GM13976 (cell line): ENCODE measurements around the gene TPD52L1.

Source experiments
- DNase-seq: peaks from one replicate; pipeline ENCODE4 v3.0.0; 2012; ENCODE audit warnings: low spot score
- CTCF ChIP-seq: IDR thresholded peaks from 2 replicates; pipeline ENCODE4 v1.5.1; 2012; ENCODE audit warnings: borderline replicate concordance, mild to moderate bottlenecking; ENCODE audit not compliant: insufficient read depth; ENCODE audit errors: extremely low read depth, missing control alignments, control extremely low read depth
- in situ Hi-C: fragments of 300-500 bp; cut with MboI; formaldehyde crosslinking; loops from one replicate; pipeline ENCODE4 v1.12.0; 2022; ENCODE audit warnings: low sequenced_read_pairs, mixed read lengths, inconsistent platforms; ENCODE audit not compliant: unreplicated experiment

The TPD52L1 gene

GRCh38 chr6:125246566-125246965, 93.0 kb downstream of the TPD52L1 start:
- no peak for DNase-seq
- in situ Hi-C loops, result no loop called here
- no peak for TF ChIP-seq CTCF

- in situ Hi-C loops, result no loop called here
- no peak for DNase-seq
- TF ChIP-seq CTCF, result no peak
These were observed 94.6 kb downstream of the TPD52L1 start for GRCh38 chr6:125248136-125248535.

- DNase-seq, result no peak
- TF ChIP-seq CTCF, result no peak
- in situ Hi-C loops, result no loop called here
These were observed 96.9 kb downstream of the TPD52L1 start for GRCh38 chr6:125250511-125250910.

GRCh38 chr6:125251516-125252220, 98.1 kb downstream of the TPD52L1 start:
- in situ Hi-C loops, result no loop called here

GRCh38 chr6:125252891-125253290, 99.3 kb downstream of the TPD52L1 start:
- TF ChIP-seq CTCF, result no peak
- in situ Hi-C loops, result no loop called here
- no peak for DNase-seq

More at GRCh38 chr6:125251516-125252220, 98.1 kb downstream of the TPD52L1 start:
- TF ChIP-seq CTCF, result no peak
- DNase-seq, result no peak

- DNase-seq, result no peak
- in situ Hi-C loops, result no loop called here
- no peak for TF ChIP-seq CTCF
These were observed 100.3 kb downstream of the TPD52L1 start for GRCh38 chr6:125253881-125254280.

- no peak for TF ChIP-seq CTCF
- no peak for DNase-seq
- in situ Hi-C loops, result no loop called here
These were observed 100.7 kb downstream of the TPD52L1 start for GRCh38 chr6:125254321-125254720.
